GM21825 (cell line): ENCODE measurements around the gene SLC17A3.

Experiments used
- ATAC-seq: cut with Tn5 transposase; IDR thresholded peaks from one replicate; pipeline ENCODE4 v1.9.1; 2021; ENCODE audit warnings: mild to moderate bottlenecking, moderate library complexity; ENCODE audit not compliant: unreplicated experiment

The SLC17A3 gene

DNA sequence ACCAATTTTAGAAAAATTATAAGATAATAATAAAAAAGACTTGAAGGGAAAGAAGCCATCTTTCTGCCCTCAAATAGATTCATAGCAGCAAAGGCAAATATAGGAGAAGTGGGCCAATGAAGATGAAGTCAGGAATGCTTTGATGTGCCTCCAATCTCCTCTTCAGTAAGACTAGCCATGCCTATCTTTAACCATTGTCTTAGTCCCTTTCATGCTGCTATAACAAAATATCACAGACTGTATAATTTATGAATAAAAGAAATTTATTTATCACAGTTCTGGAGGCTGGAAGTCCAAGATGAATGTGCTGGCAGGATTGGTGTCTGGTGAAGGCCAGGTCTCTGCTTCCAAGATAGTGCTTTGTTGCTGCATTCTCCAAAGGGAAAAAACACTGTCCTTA is 18.8 kb upstream of the SLC17A3 start:
- no peak for ATAC-seq

- ATAC-seq: no peak
Observed at GRCh38 chr6:25889877-25890853, 16.1 kb upstream of the SLC17A3 start.

DNA sequence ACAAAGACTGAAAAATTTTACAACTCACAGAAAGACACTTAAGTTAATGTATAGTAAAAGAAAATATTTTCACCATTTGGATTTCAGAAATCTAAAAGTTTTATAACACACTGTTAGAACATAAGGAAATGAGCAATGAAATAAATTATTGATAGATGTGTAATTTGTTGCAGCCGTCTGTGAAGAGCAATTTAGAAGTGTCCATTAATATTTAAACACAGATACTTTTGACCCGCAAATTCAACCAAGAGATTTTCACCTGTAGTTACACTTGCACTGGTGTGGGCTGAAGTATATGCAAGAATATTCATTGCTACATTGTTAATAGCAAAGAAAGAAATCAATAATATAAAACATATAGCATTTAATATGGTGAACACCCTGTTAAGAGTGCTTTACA is 14.6 kb upstream of the SLC17A3 start:
- ATAC-seq: no peak

DNA sequence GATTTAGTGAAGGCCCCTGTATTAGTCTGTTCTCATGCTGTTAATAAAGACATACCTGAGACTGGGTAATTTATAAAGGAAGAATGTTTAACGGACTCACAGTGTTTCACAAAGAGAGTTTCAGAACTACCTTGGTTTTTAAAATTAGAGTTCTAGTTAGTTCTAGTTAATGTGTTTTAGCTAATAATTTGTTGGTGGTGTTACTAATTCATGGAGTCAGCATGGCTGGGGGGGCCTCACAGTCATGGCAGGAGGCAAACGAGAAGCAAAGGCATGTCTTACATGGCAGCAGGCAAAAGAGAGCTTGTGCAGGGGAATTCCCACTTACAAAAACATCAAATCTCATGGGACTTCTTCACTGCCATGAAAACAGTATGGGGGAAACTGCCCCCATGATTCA is 12.0 kb upstream of the SLC17A3 start:
- ATAC-seq: no peak

DNA sequence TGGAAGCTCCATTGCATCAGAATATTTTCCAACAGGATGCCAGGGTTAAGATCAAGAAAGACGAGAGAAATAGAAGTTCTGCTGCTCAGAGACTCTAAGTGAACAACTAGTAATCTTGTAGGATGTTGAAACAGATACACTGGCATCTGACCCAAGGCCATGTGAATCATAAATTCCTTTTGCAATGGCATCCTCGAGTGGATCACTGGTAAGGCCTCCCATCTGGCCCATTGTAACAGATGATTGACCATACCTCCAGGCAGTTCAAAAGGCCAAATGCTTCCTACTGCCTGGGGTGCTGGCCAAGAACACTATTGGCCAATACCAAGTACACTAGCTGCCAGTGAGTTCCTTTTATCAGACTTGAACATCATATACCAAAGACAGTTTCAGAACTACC is 9.9 kb upstream of the SLC17A3 start:
- no peak for ATAC-seq

GRCh38 chr6:25883536-25883935 is 9.5 kb upstream of the SLC17A3 start:
- ATAC-seq: no peak

- no peak for ATAC-seq
Observed at GRCh38 chr6:25882051-25882496, 8.0 kb upstream of the SLC17A3 start.

- no peak for ATAC-seq
Observed at GRCh38 chr6:25880601-25881000, 6.6 kb upstream of the SLC17A3 start.

DNA sequence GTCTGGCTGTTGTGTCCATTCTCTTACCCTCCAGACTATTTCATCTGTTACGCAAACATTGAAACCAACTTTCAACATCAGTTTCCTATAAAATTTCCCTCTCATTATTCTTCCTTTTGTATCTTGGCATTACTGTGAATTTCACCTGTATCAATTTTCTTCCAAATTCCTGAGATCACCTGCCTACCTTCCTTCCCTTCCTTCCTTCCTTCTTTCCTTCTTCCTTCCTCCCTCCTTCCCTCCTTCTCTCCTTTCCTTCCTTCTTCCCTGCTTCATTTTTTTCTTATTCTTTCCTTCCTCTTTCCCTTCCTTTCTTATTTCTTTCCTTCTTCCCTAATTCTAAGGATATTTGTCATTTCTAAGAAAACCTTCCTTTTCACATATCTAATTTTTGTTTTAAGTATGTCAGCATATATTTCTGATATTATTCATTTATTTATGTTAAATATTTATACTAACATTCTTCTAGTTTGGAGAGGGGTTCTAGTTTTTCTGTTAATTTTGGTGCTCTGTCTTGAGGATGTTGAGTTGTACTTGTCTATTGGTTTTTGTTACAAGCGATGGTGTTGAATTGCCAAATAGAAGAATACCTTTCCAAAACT is 4.8 kb upstream of the SLC17A3 start:
- no peak for ATAC-seq

DNA sequence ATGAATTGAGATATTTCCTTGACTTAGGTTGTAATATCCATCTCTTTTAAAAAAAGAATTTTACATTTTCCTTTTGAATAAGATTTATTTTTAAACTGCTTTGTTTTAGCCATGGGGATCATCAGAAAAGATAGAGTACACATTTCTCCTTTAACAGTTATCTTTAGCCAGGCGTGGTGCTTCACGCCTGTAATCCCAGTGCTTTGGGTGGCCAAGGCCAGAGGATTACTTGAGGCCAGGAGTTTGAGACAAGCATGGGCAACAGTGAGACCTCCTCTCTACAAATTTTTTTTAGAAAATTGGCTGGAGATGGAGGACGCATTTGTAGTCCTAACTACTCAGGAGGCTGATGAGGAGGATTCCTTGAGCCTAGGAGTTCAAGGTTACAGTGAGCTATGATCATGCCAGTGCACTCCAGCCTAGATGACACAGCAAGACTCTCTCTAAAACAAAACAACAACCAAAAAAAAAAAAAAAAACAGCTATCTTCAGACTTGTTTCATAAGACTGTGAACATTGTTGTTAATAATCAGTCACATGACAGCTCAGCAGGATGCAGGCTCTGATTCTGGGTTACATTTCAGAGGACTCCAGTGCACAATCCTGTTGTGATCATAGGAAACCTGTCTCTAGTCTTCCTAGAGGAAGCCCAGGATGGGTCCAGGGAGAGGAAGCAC is 2.0 kb upstream of the SLC17A3 start:
- ATAC-seq: no peak

GRCh38 chr6:25875563-25875905 is 1.5 kb upstream of the SLC17A3 start:
- ATAC-seq: no peak

GRCh38 chr6:25874822-25875562 is 949 bp upstream of the SLC17A3 start:
- ATAC-seq: no peak

DNA sequence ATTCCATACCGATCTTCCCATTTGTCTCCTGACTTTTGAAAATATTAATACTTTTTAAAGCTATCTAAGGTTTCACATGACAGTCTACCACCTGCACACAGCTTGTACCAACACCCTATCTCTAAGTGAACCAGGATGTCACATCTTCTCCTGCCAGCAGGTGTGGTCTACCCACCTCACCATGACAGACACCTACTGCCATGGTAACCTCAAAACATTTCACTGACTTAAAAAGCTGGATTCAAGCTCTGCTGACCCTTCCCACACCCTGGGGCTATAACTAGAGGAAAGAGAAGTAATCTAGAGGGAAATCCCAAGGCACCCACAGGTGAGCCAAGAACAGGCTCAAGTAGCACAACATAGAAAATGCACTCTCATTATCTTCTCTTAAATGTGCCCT is 1.2 kb downstream of the SLC17A3 start:
- ATAC-seq: no peak

- ATAC-seq: no peak
Observed at GRCh38 chr6:25869840-25870239, 4.2 kb downstream of the SLC17A3 start.

GRCh38 chr6:25868436-25869183 is 5.4 kb downstream of the SLC17A3 start:
- no peak for ATAC-seq

GRCh38 chr6:25866011-25866410 is 8.0 kb downstream of the SLC17A3 start:
- ATAC-seq: no peak

GRCh38 chr6:25863360-25863759 is 10.7 kb downstream of the SLC17A3 start:
- no peak for ATAC-seq

DNA sequence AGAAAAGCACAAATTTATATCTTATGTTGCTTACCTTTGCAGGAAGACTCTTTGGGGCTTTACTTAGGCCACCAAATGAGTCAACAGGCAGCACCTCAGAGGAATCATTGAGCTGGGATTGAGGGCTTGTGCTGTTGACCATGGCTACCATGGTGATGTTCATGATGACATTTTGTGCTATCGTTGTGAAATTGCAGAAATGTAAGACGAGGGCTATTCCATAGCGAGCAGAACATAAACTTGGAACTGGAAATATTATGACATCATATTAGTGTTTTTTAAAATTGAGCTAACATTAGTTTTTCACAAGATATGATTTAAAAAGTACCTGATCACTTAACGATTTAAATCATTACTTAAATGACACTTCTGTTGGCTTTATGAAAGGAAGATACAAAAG is 11.8 kb downstream of the SLC17A3 start:
- no peak for ATAC-seq

DNA sequence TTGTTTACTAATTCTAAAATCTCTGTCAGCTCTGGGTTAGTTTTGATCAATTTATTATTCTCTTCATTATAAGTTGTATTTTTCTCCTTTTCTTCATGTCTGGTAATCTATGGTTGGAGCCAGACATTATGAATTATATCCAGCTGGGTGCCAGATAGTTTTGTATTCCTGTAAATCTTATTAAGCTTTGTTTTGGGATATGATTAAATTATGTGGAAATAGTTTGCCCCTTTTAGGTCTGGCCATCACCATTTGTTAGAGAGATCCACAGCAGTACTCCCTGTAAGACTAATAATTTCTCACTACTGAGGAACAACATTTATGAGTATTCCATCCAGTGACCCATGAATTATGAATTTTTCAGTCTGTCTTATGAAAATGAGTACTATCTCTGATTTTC is 21.3 kb downstream of the SLC17A3 start:
- no peak for ATAC-seq

GRCh38 chr6:25851961-25852360 is 22.1 kb downstream of the SLC17A3 start:
- ATAC-seq: no peak
